VCaP (cell line): Measurements from ENCODE around the gene VPS13D.

Experiments used
- H3K27ac ChIP-seq: fragments of 450-650 bp; 2 replicates; pipeline ENCODE4 v1.5.1; 2017
- TF ChIP-seq, protein P1 (sequence below): fragments of 450-650 bp; conservative IDR thresholded peaks from 2 replicates; pipeline ENCODE4 v1.5.1; 2017; ENCODE audit warnings: mild to moderate bottlenecking, moderate library complexity

The VPS13D gene

DNA sequence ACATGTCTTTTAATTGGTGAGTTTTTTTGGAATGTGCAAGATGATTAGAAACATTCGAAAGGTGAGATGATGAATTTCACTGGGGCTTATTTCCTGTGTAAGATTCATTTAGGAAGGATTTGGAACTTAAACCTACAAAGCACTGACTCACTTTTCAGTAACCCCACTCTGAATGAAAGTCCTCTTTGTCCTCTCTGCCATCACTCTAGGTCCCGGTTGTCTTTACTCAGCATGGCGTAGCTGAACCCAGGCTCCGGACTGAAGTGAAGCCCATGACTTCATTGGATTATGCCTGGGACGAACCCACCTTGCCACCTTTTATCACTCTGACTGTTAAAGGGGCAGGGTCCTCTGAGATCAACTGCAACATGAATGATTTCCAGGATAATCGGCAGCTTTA is 139.4 kb downstream of the VPS13D start:
- TF ChIP-seq, protein P1, sequence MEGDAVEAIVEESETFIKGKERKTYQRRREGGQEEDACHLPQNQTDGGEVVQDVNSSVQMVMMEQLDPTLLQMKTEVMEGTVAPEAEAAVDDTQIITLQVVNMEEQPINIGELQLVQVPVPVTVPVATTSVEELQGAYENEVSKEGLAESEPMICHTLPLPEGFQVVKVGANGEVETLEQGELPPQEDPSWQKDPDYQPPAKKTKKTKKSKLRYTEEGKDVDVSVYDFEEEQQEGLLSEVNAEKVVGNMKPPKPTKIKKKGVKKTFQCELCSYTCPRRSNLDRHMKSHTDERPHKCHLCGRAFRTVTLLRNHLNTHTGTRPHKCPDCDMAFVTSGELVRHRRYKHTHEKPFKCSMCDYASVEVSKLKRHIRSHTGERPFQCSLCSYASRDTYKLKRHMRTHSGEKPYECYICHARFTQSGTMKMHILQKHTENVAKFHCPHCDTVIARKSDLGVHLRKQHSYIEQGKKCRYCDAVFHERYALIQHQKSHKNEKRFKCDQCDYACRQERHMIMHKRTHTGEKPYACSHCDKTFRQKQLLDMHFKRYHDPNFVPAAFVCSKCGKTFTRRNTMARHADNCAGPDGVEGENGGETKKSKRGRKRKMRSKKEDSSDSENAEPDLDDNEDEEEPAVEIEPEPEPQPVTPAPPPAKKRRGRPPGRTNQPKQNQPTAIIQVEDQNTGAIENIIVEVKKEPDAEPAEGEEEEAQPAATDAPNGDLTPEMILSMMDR = no peak
- peak overlapping the region; percentile 80 for H3K27ac ChIP-seq

DNA sequence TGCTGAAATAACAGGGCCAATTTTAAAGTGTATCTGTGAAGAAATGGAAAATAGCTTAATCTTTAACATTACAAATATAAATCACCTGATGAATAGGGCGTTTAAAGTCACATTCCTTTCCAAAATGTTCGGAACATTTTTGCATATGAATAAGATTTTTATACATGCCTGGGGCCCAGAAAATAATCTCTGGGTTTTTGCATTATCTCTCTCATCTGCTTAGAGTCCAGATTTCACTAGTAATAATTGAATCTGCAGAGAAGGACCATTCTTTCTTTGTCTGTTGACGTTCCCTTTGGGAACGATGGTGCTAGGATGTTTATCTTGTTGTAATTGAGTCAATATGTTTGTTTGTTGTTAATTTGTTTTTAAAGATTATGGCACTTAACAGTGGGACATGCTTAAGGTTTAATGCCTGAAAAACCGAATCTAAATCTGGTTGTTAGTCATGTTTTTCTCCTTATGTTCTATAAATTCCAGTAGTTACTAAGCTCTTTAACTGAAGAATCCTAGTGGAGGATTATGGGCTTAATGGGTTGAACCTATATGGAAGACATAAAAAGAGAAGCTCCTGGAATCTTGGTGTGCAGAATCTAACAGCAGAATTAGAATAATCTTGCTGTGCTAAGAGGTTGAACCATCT is 140.6 kb downstream of the VPS13D start:
- H3K27ac ChIP-seq = peak overlapping the region; percentile 80
- TF ChIP-seq, protein P1 = no peak

- TF ChIP-seq, protein P1 = no peak
Measured at GRCh38 chr1:12371053-12371452, 141.2 kb downstream of the VPS13D start.

DNA sequence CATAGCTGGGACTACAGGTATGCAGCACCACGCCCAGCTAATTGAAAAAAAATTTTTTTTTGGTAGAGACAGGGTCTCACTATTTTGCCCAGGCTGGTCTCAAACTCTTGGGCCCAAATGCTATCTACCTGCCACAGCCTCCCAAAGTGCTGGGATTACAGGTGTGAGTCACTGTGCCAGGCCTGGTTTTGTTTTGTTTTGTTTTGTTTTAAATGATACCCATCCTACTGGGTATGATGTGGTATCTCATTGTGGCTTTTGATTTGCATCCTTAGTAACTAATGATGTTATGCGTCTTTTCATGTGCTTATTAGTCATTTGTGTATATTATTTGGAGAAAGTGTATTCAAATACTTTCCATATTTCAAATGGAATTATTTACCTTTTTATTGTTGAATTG is 142.3 kb downstream of the VPS13D start:
- H3K27ac ChIP-seq = no peak overlapping the region
- TF ChIP-seq, protein P1 = no peak

More at GRCh38 chr1:12371053-12371452, 141.2 kb downstream of the VPS13D start:
- H3K27ac ChIP-seq = no peak overlapping the region

GRCh38 chr1:12372761-12373160 is 142.9 kb downstream of the VPS13D start:
- TF ChIP-seq, protein P1 = no peak
- no peak overlapping the region for H3K27ac ChIP-seq

GRCh38 chr1:12375133-12375829 is 145.5 kb downstream of the VPS13D start:
- peak overlapping the region; percentile 41; the same call in 1 of the 2 replicates for H3K27ac ChIP-seq
- TF ChIP-seq, protein P1 = no peak

- peak overlapping the region; percentile 41 for H3K27ac ChIP-seq
- TF ChIP-seq, protein P1 = 0 out of 2 replicates have a peak, but pooled peaks have one; percentile 17
Measured at GRCh38 chr1:12376236-12377045, 146.6 kb downstream of the VPS13D start.
